HG03439 (cell line): Measurements from ENCODE around the gene PRSS16.
"Not testable (repeated sequence)": the region's sequence is repeated elsewhere in the genome, so short reads cannot be mapped to it uniquely, and the experiment has no call there.

Source experiments
- ATAC-seq: cut with Tn5 transposase; IDR thresholded peaks from one replicate; pipeline ENCODE4 v1.9.1; 2021; ENCODE audit warnings: mild to moderate bottlenecking, moderate library complexity; ENCODE audit not compliant: unreplicated experiment

The PRSS16 gene, protein sequence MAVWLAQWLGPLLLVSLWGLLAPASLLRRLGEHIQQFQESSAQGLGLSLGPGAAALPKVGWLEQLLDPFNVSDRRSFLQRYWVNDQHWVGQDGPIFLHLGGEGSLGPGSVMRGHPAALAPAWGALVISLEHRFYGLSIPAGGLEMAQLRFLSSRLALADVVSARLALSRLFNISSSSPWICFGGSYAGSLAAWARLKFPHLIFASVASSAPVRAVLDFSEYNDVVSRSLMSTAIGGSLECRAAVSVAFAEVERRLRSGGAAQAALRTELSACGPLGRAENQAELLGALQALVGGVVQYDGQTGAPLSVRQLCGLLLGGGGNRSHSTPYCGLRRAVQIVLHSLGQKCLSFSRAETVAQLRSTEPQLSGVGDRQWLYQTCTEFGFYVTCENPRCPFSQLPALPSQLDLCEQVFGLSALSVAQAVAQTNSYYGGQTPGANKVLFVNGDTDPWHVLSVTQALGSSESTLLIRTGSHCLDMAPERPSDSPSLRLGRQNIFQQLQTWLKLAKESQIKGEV

DNA sequence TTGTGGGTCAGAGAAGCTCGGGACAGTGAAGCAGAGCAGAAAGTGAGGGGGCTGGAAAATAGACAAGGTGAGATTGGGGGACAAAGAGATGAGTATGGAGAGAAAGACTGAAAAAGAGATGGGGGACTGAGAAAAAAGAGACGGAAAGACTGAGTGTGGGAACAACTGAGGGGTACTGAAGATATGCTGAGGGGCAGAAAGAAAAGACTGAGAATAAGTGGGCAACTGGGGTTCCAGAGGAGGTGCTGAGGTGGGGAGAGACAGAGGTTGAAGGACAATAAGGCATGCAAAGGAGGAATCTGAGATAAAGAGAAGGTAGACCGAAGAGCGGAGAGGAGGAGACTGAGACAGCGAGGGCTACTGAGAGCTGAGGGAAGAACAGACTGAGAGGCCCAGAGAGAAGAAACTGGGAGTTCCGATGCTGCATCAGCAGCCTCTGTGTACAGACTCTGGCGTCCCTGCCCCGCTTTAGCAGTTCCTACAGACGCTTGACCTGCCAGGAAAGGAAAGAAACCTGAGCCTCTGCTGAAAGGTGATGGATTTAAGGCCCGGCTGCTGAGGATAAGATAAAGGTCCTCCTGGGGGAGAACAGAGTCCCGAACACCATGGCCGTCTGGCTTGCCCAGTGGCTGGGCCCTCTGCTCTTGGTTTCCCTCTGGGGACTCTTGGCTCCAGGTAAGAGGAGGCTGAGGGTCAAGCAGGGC, at the start of gene PRSS16:
PRSS16 (plus strand) TSS at position 569 of the 704 bp plus-strand sequence; CDS start at position 606, 37 bp downstream.
- no peak for ATAC-seq

DNA sequence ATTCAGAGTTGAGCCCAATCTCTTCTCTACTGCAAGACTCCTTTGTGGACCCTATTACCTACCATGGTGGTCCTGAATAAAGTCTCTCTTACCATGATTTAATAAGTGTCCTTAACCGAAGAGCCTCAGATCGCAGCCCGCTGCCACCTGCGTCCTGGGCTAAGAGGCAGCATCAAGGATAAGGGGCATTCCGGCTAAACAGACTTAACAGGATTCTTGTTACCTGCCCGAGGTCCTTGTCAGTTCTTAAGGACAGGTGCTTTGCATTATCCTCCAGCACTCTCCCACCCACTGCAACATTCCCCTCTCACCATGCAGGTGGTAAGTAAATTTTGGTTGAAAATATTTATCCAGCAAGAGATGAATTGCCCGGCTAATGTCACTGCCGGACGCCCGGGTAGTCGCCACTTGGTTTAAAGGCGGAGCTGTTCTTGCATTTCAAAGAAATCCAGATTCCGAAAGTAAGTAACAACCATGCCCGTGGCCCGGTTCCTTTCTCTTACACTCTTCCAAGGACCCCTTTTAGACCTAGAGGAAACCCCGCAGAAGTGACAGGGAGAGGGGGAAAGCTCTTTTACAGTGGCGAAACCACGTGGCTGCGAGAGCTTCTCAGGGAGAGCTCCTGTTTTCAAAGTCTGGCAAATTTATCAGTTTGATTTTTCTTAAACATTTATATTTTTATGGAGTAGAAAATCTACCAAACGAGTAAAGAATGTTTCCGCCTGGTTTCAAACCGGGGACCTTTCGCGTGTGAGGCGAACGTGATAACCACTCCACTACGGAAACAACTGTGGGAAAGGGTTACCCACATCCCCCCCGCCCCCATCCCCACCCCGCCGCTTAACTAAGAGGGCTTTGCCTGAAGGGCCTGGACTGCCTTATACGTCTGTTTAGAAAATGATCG, 41.9 kb upstream of the PRSS16 start:
- ATAC-seq: no peak

DNA sequence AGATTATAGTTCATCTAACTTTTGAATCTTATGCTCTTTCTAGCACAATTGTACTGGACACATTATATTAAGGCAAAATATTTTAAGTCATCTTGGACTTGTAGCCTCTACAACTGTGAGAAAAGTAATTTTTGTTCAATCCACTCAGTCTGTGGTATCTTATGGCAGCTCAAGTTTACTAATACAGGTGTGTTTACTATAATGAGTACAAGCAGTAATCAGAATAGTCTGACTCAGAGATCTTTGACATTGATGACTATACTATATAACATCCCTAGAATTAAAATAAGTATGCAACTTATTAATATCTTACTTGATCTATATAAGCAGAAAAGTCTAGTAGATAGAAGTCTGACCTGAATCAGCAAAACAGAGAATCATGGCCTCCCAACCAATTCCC, 40.7 kb upstream of the PRSS16 start:
- no peak for ATAC-seq

DNA sequence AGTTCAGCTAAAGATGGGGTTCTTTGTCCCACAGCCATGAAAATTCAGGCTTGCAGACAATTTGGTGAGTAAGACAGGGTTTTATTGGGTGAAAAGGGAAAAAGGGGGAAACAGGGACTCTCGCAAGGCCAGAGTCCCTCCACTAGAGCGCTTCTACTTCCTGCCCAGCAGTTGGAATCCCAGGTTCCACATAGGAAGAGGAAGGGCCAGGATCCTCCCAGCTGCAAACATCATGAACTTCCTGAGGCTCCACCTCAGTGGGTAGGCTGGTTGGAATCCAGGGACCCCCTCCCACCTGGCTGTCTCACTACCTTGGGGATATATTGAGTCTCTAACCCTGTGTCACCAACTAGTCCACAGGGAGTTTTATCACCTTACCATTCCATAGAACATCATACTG, 39.5 kb upstream of the PRSS16 start:
- no peak for ATAC-seq

DNA sequence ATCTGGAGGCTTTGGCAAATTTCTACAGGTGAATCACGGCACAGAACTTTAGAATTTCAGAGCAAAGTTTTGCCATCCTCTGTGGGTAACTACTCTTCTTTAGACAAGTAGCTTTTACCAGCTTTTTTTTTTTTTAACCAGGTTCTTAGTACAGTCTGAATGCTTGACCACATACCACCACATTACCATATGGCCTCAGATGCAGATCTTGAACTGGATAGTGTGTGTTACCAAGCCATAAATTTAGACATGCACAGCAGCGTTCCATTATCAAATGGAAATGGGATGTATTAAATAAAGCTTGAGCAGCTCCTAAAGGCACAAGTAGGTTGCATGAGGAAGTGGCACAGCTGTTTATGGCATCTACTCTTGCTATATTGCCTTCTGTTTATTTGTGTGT, 38.3 kb upstream of the PRSS16 start:
- no peak for ATAC-seq

DNA sequence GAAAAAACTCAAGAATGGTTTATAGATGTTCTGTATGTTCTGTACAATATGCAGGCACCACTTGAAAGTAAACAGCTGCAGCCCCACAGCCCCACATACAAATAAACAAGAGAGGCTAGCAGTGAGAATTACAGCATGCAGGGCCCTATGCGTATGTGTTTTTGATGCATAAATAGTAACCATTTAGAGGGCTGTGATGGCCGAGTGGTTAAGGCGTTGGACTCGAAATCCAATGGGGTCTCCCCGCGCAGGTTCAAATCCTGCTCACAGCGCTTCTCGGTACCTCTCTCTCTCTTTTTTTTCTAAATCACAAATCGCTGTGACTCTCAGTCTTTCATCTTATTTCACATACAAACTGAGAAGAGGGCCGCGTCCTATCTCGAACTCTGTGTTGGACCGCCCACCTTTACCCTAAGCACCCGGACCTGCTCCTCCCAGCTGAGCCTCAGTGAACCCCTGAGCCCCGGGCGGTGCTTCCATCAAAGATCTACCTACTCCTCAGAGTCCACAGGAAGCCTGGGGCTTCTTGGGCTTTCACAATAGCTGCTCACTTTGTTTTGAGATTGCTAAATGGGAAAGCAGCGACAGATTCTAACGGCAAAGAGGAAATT, 37.7 kb upstream of the PRSS16 start:
- ATAC-seq: no peak

DNA sequence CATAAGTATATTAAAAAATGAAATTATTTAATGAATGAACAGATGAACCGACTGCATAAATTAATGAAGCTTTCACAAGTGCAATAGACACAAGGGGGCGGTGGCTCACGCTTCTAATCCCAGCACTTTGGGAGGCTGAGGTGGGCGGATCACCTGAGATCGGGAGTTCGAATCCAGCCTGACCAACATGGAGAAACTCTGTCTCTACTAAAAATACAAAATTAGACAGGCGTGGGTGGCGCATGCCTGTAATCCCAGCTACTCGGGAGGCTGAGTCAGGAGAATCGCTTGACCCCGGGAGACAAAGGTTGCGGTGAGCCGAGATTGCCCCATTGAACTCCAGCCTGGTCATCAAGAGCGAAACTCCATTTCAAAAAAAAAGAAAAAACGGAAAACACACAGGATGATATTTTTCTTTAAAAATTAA, 34.4 kb upstream of the PRSS16 start:
- ATAC-seq: not testable (repeated sequence)

DNA sequence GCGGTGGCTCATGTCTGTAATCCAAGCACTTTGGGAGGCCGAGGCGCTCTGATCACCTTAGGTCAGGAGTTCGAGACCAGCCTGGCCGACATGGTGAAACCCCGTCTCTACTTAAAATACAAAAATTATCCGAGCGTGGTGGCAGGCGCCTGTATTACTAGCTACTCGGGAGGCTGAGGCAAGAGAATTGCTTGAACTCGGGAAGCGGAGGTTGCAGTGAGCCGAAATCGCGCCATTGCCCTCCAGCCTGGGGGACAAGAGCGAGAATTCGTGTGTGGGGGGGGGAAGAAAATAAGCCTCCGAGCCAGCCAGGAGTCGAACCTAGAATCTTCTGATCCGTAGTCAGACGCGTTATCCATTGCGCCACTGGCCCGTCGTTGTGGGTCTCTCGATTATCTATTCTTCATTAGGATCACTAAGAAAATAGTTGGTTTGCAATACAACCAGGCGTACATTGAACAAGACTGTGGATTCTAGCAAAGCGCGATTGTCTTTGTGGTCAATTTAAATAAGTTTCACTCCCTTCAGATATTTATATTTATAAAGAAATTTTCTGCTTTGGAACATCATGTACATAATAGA, 33.9 kb upstream of the PRSS16 start:
- no peak for ATAC-seq

DNA sequence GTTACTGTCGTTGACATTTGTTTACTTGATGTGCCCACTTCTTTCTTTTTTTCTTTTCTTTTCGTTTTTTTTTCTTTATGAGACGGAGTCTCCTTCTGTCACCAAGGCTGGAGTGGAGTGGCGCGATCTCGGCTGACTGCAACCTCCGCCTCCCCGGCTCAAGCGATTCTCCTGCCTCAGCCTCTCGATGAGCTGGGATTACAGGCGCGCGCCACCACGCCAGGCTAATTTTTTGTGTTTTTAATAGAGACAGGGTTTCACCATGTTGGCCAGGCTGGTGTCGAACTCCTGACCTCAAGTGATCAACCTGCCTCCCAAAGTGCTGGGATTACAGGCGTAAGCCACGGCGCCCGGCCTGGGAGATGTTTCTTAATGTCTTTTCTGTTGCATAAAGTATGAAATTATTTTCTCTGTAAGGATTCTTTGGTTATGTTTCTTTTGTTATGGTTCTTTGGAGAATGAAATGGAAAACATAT, 33.3 kb upstream of the PRSS16 start:
- ATAC-seq: no peak

DNA sequence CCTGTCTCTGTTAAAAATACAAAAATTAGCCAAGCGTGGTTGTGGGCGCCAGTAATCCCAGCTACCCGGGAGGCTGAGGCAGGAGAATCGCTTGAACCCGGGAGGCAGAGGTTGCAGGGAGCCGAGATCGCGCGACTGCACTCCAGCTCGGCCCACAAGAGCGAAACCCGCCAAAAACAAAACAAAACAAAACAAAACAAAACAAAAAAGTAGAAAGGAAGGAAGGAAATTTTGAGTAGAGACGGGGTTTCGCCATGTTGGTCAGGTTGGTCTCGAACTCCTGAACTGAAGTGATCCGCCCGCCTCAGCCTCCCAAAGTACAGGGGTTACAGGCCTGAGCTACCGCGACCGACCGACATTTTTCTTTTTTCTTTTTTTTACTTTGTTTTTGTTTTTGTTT, 30.6 kb upstream of the PRSS16 start:
- ATAC-seq: no peak

DNA sequence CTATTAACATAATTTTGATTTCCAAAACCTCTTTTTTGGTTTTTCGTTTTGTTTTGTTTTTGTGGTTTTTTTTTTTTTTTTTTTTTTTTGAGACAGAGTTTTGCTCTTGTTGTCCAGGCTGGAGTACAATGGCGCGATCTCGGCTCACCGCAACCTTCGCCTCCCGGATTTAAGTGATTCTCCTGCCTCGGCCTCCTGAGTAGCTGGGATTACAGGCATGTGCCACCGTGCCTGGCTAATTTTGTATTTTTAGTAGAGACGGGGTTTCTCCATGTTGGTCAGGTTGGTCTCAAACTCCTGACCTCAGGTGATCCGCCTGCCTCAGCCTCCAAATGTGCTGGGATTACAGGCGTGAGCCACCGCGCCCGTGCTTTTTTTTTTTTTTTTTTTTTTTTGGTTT, 24.5 kb upstream of the PRSS16 start:
- not testable (repeated sequence) for ATAC-seq

DNA sequence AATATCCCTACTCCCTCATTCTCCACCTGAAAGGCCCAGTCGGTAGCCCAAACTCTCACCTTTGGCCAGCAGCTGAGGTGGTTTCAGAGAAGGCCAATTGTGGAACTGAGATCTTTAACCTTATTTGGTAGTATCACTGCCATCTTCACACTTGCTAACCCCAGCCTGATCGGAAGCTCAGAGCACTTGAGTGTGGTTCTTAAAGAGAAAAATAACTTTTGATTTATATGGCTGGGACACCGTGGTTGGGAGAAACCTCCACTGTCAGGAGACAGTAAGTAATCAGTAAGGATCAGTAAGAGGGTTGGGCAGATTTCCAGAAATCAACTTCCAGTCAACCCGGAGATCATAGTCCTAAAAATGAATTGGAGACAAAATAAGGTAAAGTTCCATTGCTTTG, 22.8 kb upstream of the PRSS16 start:
- ATAC-seq: no peak

DNA sequence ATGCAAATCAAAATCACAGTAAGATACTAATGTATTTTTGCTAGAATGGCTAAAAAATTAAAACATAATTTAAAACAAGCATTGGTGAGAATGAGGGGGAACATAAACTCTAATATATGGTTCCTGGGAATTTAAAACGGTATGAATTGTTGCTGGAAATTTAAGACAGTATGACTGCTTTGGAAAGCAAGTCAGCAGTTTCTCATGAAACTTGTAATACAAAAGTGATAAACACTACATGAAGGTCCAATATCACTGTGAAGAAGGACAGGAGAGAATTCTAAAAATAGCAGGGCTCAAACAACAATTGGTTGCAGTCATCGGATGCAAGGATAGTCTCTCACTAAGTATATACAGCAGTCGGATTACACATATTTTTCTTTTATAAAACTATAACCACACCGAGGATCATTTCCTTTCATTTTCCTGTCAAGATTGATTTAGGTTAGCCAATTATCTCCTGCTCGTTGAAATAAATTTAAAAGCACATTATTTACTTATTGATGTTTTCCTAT, 18.5 kb upstream of the PRSS16 start:
- no peak for ATAC-seq

DNA sequence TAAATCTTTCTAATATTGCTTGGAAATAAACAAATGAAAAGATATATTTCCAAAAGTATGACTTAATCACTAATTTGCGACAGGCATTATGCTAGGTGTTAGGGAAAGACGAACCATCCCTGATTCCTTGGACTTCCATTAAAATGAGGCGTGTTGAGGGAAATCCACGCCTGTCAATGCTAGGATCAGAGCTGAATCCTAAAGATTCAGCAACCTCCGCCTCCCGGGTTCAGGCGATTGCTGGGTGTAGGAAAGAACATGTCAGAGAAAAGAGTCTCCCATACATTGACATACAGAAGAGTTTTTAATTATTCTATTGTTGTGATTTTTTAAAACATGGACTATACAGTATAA, 16.8 kb upstream of the PRSS16 start:
- no peak for ATAC-seq

DNA sequence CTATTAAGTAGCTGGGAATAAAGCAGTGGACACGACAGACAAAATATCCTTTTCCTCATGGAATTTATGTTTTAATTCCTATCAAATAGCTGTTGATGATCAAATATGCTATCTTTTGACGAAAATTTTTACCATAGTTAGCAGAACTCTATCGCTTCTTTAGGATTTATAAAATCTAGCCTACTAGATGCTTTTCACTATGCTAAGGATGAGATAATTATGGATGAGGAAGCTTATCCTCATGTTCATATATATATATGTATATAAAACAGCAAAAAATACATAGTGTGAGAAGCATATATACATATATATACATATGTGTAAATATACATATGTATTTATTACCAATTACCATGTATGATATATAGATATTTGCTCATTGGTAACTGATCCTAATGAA, 12.9 kb upstream of the PRSS16 start:
- ATAC-seq: no peak

DNA sequence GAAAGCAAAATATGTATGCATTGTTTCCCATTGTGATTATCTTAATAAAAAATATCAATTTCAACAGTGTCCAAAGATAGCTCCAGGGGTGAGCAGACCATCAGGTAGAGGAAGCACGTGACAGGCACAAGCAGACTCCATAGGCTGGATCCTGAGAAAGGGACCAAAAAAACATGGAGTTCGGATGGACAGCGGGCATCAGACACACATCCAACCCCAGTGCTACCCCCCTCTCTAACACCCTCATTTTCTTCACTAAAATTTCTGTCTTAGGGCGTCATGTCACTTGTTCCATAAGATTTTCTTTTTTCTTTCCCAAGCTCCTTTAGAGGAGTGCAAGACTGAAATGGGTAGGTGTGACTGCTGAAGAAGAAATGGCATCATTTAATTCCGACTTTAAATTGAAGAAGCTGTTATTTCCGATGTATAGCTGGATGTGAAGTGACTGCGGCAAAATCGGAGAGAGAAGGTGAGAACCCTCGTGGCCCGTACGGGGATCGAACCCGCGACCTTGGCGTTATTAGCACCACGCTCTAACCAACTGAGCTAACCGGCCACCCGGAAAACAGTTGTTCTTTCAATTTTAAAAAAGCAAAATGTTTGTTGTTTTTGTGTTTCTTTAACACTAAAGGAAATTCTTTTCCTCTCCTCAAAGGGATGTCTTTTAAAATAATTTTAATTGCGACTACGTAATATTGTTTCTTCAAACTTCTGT, 10.3 kb upstream of the PRSS16 start:
- no peak for ATAC-seq

DNA sequence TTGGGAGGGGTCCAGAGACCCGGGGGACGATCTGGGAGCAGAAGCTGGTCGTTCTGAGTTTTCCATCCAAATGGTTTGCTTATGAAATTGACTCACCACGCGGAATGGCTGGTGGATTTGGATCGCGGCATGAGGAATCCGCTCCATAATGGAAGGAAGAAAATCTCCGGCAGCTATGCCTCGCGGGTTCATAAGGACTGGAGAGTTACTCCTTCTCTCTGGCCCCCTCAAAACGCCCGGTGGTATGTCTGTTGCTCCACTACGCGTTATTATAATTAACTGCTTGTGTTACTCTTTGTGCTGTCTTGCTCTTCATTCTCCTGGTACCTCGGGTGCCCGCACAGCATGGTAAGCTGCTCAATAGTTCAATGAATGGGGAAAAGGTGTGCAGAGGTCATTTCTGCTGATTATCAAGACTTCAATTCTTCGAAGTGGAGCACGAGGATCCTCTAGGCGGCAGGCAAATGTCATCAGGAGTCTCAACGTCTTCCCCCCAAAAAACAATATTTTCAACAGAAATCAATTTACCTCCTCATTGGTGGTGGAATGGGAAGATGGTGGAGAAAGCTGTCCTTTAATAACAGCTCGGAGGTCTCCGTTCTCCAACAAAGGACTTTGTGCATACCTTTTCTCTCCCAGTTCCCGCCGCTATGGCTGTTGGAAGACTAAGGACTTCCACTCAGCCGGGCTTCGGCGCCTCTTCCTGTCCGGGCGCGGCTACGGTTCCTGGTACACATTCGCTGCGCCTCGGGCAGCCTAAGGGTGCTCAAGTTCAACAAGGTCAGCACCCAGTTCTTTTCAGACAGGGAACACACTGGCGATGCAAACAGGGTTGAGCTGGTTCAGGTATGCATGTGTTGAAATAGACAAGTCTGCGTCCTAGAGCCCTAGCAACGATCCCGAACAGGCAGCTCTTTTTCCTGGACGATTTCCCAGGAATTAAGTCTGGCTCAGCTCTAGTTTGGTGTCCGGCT, 9.2 kb upstream of the PRSS16 start:
- ATAC-seq: no peak

DNA sequence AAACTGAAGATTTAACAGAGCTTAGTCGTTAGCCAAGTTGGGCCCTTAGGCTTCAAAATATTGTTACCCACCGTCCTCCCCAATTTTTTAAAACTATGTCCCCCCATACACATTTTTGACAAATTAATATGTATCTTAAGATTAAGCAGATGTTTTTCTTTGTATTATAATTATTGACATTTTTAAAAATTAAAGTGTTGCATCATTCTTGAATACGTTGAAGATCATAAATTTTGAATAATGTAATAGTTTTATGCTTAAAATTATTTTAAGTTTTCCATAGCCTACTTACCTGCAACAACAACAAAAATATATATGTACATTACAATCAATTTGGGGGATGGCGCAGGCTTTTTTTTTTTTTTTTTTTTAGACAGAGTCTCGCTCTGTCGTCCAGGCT, 8.2 kb upstream of the PRSS16 start:
- no peak for ATAC-seq
